ENCODE data around the gene MAN2B2.
A peak's percentile ranks its signal among the peaks of the same experiment; 100 is the strongest.

The MAN2B2 gene

DNA sequence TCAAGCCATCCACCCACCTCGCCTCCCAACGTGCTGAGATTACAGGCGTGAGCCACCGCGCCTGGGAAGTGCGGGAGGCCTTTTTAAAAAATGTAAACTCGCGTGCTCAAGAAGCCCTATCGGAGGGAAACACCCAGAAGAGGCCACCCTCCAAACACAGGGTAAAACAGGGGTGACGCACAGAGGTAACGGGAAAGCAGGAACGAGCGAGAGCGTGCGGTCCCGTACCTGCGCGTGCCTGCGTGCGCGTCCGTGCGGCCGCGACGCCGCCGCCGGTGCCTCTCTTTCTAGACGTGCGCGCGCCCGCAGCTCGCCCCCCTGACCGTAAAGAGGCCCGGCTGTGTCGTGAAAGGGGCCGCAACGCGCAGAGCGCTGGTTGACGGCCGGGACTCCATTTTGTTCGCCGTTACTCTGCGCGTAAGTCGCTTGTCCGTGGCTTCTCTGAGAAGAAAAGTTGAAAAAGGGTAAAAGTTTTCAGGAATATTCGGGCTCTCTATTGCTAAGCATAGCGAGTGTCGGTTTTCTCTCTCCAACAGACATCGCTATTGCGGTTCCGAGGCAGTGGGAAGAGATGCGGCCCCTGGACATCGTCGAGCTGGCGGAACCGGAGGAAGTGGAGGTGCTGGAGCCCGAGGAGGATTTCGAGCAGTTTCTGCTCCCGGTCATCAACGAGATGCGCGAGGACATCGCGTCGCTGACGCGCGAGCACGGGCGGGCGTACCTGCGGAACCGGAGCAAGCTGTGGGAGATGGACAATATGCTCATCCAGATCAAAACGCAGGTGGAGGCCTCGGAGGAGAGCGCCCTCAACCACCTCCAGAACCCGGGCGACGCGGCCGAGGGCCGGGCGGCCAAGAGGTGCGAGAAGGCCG lies 65.5 kb downstream of the MAN2B2 start, which contains the start of gene MRFAP1:
Gene MRFAP1 (plus strand): TSS at position 394 of the 872 bp plus-strand sequence. CDS start 178 bp downstream, at position 572.
- Histone ChIP-seq H3K9ac (ENCODE audit: low read length) (peak within 1 kb of the TSS; percentile 91), H3K4me1 (ENCODE audit: low read length) (peaks cover 6% of the 10 kb centered on the region; the same call in 1 of the 2 replicates), H3F3A (ENCODE audit: insufficient read depth, low read length) (peaks cover 9% of the 10 kb centered on the region; the same call in 1 of the 2 replicates), H3K36me3 (replicated peaks; ENCODE audit: insufficient read depth, low read length) (no peaks in the 10 kb centered on the region), H3K9me2 (replicated peaks; ENCODE audit: insufficient read depth, low read length) (no peaks in the 10 kb centered on the region), H3K79me2 (ENCODE audit: low read length) (peaks cover 25% of the 10 kb centered on the region), H3K27me3 (replicated peaks; ENCODE audit: insufficient read depth, low read length) (no peaks in the 10 kb centered on the region), H2AFZ (ENCODE audit: low read length) (peak within 1 kb of the TSS; percentile 55), H4K20me1 (ENCODE audit: insufficient read depth, low read length) (no peaks in the 10 kb centered on the region), H3K27ac (ENCODE audit: low read length) (peak within 1 kb of the TSS; percentile 84), H3K4me2 (ENCODE audit: low read depth, low read length) (peak within 1 kb of the TSS; percentile 66), H3K9me3 (replicated peaks; ENCODE audit: insufficient read depth, low read length) (no peaks in the 10 kb centered on the region), H3K4me3 (ENCODE audit: low read length) (peak within 1 kb of the TSS; percentile 79)
- DNase-seq, result peak; percentile 96
- TF ChIP-seq EZH2phosphoT487 (IDR thresholded peaks at IDR 0.05; ENCODE audit: low read length) (no peak), EZH2 (optimal IDR thresholded peaks at IDR 0.05; ENCODE audit: low read depth, low read length) (no peak)
- TF ChIP-seq, protein P1, sequence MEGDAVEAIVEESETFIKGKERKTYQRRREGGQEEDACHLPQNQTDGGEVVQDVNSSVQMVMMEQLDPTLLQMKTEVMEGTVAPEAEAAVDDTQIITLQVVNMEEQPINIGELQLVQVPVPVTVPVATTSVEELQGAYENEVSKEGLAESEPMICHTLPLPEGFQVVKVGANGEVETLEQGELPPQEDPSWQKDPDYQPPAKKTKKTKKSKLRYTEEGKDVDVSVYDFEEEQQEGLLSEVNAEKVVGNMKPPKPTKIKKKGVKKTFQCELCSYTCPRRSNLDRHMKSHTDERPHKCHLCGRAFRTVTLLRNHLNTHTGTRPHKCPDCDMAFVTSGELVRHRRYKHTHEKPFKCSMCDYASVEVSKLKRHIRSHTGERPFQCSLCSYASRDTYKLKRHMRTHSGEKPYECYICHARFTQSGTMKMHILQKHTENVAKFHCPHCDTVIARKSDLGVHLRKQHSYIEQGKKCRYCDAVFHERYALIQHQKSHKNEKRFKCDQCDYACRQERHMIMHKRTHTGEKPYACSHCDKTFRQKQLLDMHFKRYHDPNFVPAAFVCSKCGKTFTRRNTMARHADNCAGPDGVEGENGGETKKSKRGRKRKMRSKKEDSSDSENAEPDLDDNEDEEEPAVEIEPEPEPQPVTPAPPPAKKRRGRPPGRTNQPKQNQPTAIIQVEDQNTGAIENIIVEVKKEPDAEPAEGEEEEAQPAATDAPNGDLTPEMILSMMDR (IDR thresholded peaks at IDR 0.05; ENCODE audit: low read length), result no peak

DNA sequence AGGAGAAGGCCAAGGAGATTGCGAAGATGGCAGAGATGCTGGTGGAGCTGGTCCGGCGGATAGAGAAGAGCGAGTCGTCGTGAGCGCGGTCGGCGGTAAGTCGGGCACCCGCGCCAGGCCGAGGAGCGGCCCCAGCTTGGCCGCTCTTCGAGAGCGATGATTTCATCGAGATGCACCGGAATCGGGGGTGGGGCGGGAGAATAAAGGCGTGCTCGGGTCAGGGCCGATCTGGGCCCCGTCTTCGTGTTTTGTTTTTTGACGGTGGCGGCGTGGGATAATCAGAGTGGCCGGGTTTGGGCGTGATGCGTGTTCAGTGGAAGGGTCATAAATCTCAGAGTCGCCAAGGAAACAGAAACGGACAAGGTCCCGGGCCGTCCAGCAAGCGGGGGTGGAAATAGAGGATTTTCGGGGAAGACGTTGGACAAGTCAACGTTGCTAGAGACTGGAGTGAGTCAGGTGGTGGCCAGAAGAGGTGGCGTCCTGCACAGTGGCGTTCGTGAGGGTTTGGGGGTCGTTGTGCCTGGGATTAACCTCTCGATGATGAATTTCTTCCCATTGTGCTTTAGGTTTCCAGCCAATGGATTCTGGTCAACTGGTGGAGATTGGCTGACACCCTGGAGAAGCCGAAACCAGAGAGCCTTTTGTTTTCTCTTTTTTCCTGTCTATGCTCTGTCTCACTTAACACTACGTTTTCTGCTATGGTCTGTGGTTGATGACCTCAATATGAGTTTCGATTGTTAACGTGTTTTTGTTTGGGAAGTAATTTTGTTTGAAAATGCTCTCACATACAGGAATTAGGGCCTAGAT lies 66.4 kb downstream of the MAN2B2 start:
- H2AFZ ChIP-seq (ENCODE audit: low read length), result peak overlapping the region; percentile 51
- no peaks in the 10 kb centered on the region for H4K20me1 ChIP-seq (ENCODE audit: insufficient read depth, low read length)
- H3F3A ChIP-seq (ENCODE audit: insufficient read depth, low read length), result peaks cover 9% of the 10 kb centered on the region; the same call in 1 of the 2 replicates
- DNase-seq, result peak; percentile 55
- TF ChIP-seq, protein P1 (IDR thresholded peaks at IDR 0.05; ENCODE audit: low read length), result no peak
- no peak for TF ChIP-seq EZH2 (optimal IDR thresholded peaks at IDR 0.05; ENCODE audit: low read depth, low read length)
- H3K4me1 ChIP-seq (ENCODE audit: low read length), result peaks cover 6% of the 10 kb centered on the region; the same call in 1 of the 2 replicates
- peak overlapping the region; percentile 91 for H3K9ac ChIP-seq (ENCODE audit: low read length)
- no peaks in the 10 kb centered on the region for H3K27me3 ChIP-seq (replicated peaks; ENCODE audit: insufficient read depth, low read length)
- H3K27ac ChIP-seq (ENCODE audit: low read length), result peak overlapping the region; percentile 84
- peak overlapping the region; percentile 79 for H3K4me3 ChIP-seq (ENCODE audit: low read length)
- peak overlapping the region; percentile 66 for H3K4me2 ChIP-seq (ENCODE audit: low read depth, low read length)
- H3K36me3 ChIP-seq (replicated peaks; ENCODE audit: insufficient read depth, low read length), result no peaks in the 10 kb centered on the region
- H3K9me2 ChIP-seq (replicated peaks; ENCODE audit: insufficient read depth, low read length), result no peaks in the 10 kb centered on the region
- H3K9me3 ChIP-seq (replicated peaks; ENCODE audit: insufficient read depth, low read length), result no peaks in the 10 kb centered on the region
- H3K79me2 ChIP-seq (ENCODE audit: low read length), result peaks cover 25% of the 10 kb centered on the region

DNA sequence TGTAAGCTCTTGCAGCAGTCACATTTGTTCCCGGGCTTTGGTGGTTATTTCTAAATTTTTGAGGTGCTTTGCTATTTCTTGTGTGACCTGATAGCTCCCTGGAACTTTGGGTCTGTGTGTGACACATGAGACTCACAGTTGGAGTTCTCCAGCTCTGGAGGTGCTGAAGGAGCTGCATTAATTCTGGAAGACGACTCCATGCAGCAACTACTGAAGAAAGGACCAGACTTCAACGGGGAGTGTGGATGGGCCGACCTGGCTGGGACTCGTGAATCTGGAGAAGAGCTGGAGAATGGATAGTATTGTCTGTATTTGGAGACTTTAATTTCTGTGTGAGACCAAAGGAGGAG lies 67.0 kb downstream of the MAN2B2 start:
- Histone ChIP-seq H3K27ac (ENCODE audit: low read length) (peak overlapping the region; percentile 84; the same call in 1 of the 2 replicates), H2AFZ (ENCODE audit: low read length) (no peak overlapping the region), H3K36me3 (replicated peaks; ENCODE audit: insufficient read depth, low read length) (no peaks in the 10 kb centered on the region), H3K9me2 (replicated peaks; ENCODE audit: insufficient read depth, low read length) (no peaks in the 10 kb centered on the region), H3K9me3 (replicated peaks; ENCODE audit: insufficient read depth, low read length) (no peaks in the 10 kb centered on the region), H3F3A (ENCODE audit: insufficient read depth, low read length) (peaks cover 9% of the 10 kb centered on the region; the same call in 1 of the 2 replicates), H3K4me2 (ENCODE audit: low read depth, low read length) (peak overlapping the region; percentile 66), H3K9ac (ENCODE audit: low read length) (no peak overlapping the region; the same call in 1 of the 2 replicates), H3K4me1 (ENCODE audit: low read length) (peaks cover 6% of the 10 kb centered on the region; the same call in 1 of the 2 replicates), H3K4me3 (ENCODE audit: low read length) (peak overlapping the region; percentile 79), H3K79me2 (ENCODE audit: low read length) (peaks cover 25% of the 10 kb centered on the region), H4K20me1 (ENCODE audit: insufficient read depth, low read length) (no peaks in the 10 kb centered on the region), H3K27me3 (replicated peaks; ENCODE audit: insufficient read depth, low read length) (no peaks in the 10 kb centered on the region)
- TF ChIP-seq EZH2phosphoT487 (IDR thresholded peaks at IDR 0.05; ENCODE audit: low read length) (no peak), EZH2 (optimal IDR thresholded peaks at IDR 0.05; ENCODE audit: low read depth, low read length) (no peak)
- TF ChIP-seq, protein P1 (IDR thresholded peaks at IDR 0.05; ENCODE audit: low read length), result no peak
- no peak for DNase-seq

Data from MM.1S (cell line).